WI38 (cell line): ENCODE measurements around the gene DHX29.

Experiments used
- H3K4me3 ChIP-seq: 2 replicates; pipeline ENCODE4 v1.5.1; 2011; ENCODE audit warnings: low read depth, mild to moderate bottlenecking, control low read depth, low read length
- CTCF ChIP-seq: IDR thresholded peaks from 2 replicates; pipeline ENCODE4 v1.5.1; 2012; ENCODE audit warnings: low read depth, mild to moderate bottlenecking, control low read depth, low read length

The DHX29 gene

DNA sequence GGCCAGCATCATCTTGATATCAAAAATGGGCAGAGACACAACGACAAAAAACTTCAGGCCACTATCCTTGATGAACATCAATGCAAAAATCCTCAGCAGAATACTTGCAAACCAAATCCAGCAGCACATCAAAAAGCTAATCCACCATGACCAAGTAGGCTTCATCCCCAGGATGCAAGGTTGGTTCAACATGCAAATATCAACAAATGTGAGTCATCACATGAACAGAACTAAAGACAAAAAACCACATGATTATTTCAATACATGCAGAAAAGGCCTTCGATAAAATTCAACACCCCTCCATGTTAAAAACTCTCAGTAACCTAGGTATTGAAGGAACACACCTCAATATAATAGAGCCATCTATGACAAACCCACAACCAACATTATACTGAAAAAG lies 8.8 kb upstream of the DHX29 start:
- no peak overlapping the region for H3K4me3 ChIP-seq
- no peak for TF ChIP-seq CTCF

- no peak overlapping the region for H3K4me3 ChIP-seq
Measured at GRCh38 chr5:55313870-55314617, 6.5 kb upstream of the DHX29 start.

GRCh38 chr5:55308254-55308836 lies 851 bp upstream of the DHX29 start:
- peak overlapping the region; percentile 98 for H3K4me3 ChIP-seq
- no peak for TF ChIP-seq CTCF

More at GRCh38 chr5:55313870-55314617, 6.5 kb upstream of the DHX29 start:
- no peak for TF ChIP-seq CTCF

GRCh38 chr5:55306641-55307382 lies 682 bp downstream of the DHX29 start:
- no peak for TF ChIP-seq CTCF

DNA sequence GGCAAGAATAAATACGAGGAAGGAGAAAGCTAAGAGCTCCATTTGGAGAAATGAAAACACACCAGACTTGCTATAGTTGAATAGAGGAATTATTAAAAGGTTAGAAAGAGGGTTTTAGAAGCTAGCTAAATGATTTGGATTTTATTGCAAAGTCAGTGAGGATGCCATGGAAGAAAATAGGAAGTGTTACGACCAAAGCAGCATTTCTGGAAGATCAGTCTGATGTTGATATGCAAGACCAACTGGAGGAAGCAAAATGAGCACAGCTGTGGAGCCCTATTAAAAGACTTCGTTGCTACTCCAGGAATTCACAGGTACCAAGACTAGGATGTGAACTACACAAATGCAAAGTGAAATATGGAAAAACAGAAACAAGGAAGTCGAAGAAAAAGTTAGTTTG lies 2.1 kb downstream of the DHX29 start:
- TF ChIP-seq CTCF = no peak
- peak overlapping the region; percentile 98 for H3K4me3 ChIP-seq

More at GRCh38 chr5:55306641-55307382, 682 bp downstream of the DHX29 start:
- H3K4me3 ChIP-seq = peak overlapping the region; percentile 98

- H3K4me3 ChIP-seq = no peak overlapping the region
- no peak for TF ChIP-seq CTCF
Measured at GRCh38 chr5:55304584-55304983, 2.9 kb downstream of the DHX29 start.
